ENCODE data around the gene ZMIZ1. TPM values are rescaled to one million over a fixed set of nuclear protein-coding genes. Genes with fewer than 3 reads are reported as not detected.
"Not testable (repeated sequence)": the region's sequence is repeated elsewhere in the genome, so short reads cannot be mapped to it uniquely, and the experiment has no call there.

The ZMIZ1 gene
- total and polyA plus RNA-seq, 2 donors from 2014 or later: 14.2 to 97.6 TPM

- TF ChIP-seq CTCF (IDR thresholded peaks at IDR 0.05; ENCODE audit: borderline replicate concordance, extremely low read depth, insufficient read depth): no peak
- FAIRE-seq (no peak), DNase-seq (no peak)
- no peak overlapping the region for H3K27ac ChIP-seq (ENCODE audit: low read depth in 2 of 2, low read length in 2 of 2)
- H3K9ac ChIP-seq (ENCODE audit: low read length in 3 of 3): no peak overlapping the region
- H3K9me3 ChIP-seq (ENCODE audit: control insufficient read depth in 2 of 3, insufficient read depth in 1 of 3, low read length in 3 of 3): no peaks in the 10 kb centered on the region
- no peak overlapping the region for H3K4me3 ChIP-seq (ENCODE audit: low read length in 3 of 3)
- peaks cover 0 to 18% (median 7%) of the 10 kb centered on the region in 3 donors for H3K4me1 ChIP-seq (ENCODE audit: control insufficient read depth in 2 of 3, insufficient read depth in 2 of 3, low read depth in 1 of 3, low read length in 3 of 3)
- peaks cover 2 to 13% (median 7%) of the 10 kb centered on the region in 3 donors for H3K36me3 ChIP-seq (ENCODE audit: control insufficient read depth in 2 of 3, insufficient read depth in 3 of 3, low read length in 3 of 3)
- H3K27me3 ChIP-seq (ENCODE audit: control insufficient read depth, insufficient read depth, low read length): no peaks in the 10 kb centered on the region
- intact Hi-C loops (cut with DNase I): no loop called here
These were observed 209.0 kb downstream of the ZMIZ1 start for GRCh38 chr10:79277579-79278269.

GRCh38 chr10:79279047-79279446, 210.3 kb downstream of the ZMIZ1 start:
- H3K9ac ChIP-seq (ENCODE audit: low read length in 3 of 3); intact Hi-C loops (cut with DNase I); H3K27me3 ChIP-seq (ENCODE audit: control insufficient read depth, insufficient read depth, low read length); H3K9me3 ChIP-seq (ENCODE audit: control insufficient read depth in 2 of 3, insufficient read depth in 1 of 3, low read length in 3 of 3); DNase-seq; H3K27ac ChIP-seq (ENCODE audit: low read depth in 2 of 2, low read length in 2 of 2); H3K4me3 ChIP-seq (ENCODE audit: low read length in 3 of 3); FAIRE-seq: not testable (repeated sequence)
- H3K36me3 ChIP-seq (ENCODE audit: control insufficient read depth in 2 of 3, insufficient read depth in 3 of 3, low read length in 3 of 3): peaks cover 2 to 18% (median 7%) of the 10 kb centered on the region in 3 donors
- H3K4me1 ChIP-seq (ENCODE audit: control insufficient read depth in 2 of 3, insufficient read depth in 2 of 3, low read depth in 1 of 3, low read length in 3 of 3): peaks cover 0 to 13% (median 2%) of the 10 kb centered on the region in 3 donors

- Histone ChIP-seq H3K9me3 (ENCODE audit: control insufficient read depth in 2 of 3, insufficient read depth in 1 of 3, low read length in 3 of 3) (no peaks in the 10 kb centered on the region), H3K27me3 (ENCODE audit: control insufficient read depth, insufficient read depth, low read length) (no peaks in the 10 kb centered on the region), H3K4me1 (ENCODE audit: control insufficient read depth in 2 of 3, insufficient read depth in 2 of 3, low read depth in 1 of 3, low read length in 3 of 3) (peaks cover 0 to 2% (median 0%) of the 10 kb centered on the region in 3 donors), H3K4me3 (ENCODE audit: low read length in 3 of 3) (no peak overlapping the region), H3K27ac (ENCODE audit: low read depth in 2 of 2, low read length in 2 of 2) (no peak overlapping the region), H3K9ac (ENCODE audit: low read length in 3 of 3) (no peak overlapping the region), H3K36me3 (ENCODE audit: control insufficient read depth in 2 of 3, insufficient read depth in 3 of 3, low read length in 3 of 3) (peaks cover 2 to 28% (median 9%) of the 10 kb centered on the region in 3 donors)
- TF ChIP-seq CTCF (IDR thresholded peaks at IDR 0.05; ENCODE audit: borderline replicate concordance, extremely low read depth, insufficient read depth): no peak
- intact Hi-C loops (cut with DNase I): no loop called here
- DNase-seq: no peak
- no peak for FAIRE-seq
These were observed 212.2 kb downstream of the ZMIZ1 start for GRCh38 chr10:79280956-79281355.

DNA sequence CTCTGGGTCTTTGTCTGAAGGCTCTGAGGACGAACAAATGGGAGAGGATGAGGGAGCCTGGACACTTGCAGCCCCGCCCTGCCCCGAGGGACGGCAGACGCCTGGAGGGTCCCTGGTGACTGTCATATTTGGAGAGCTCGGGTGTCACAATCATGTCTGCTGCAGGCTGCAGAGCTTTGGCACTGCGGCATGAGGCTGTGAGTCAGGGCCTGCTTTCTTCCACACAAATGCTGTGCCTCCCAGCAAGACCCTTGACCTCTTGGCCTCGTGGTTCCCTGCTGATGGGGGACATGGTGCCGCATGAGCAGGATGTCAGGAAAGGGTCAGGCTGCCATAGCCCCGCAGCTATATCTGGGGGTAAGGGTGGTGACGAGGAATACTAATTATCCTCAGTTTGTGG, 213.6 kb downstream of the ZMIZ1 start:
- DNase-seq (no peak), FAIRE-seq (no peak)
- intact Hi-C loops (cut with DNase I): no loop called here
- H3K27me3 ChIP-seq (ENCODE audit: control insufficient read depth, insufficient read depth, low read length): no peaks in the 10 kb centered on the region
- H3K27ac ChIP-seq (ENCODE audit: low read depth in 2 of 2, low read length in 2 of 2): no peak overlapping the region
- H3K4me1 ChIP-seq (ENCODE audit: control insufficient read depth in 2 of 3, insufficient read depth in 2 of 3, low read depth in 1 of 3, low read length in 3 of 3): peaks cover 0 to 7% (median 0%) of the 10 kb centered on the region in 3 donors
- no peak overlapping the region for H3K9ac ChIP-seq (ENCODE audit: low read length in 3 of 3)
- H3K36me3 ChIP-seq (ENCODE audit: control insufficient read depth in 2 of 3, insufficient read depth in 3 of 3, low read length in 3 of 3): peaks cover 2 to 26% (median 6%) of the 10 kb centered on the region in 3 donors
- no peak overlapping the region for H3K4me3 ChIP-seq (ENCODE audit: low read length in 3 of 3)
- TF ChIP-seq CTCF (IDR thresholded peaks at IDR 0.05; ENCODE audit: borderline replicate concordance, extremely low read depth, insufficient read depth): no peak
- H3K9me3 ChIP-seq (ENCODE audit: control insufficient read depth in 2 of 3, insufficient read depth in 1 of 3, low read length in 3 of 3): no peaks in the 10 kb centered on the region

Data from kidney (tissue), 14 donors.